GM21723 (cell line): ENCODE results near the gene FREM3.
"Not testable (repeated sequence)": the region's sequence is repeated elsewhere in the genome, so short reads cannot be mapped to it uniquely, and the experiment has no call there.

Experiments used
- ATAC-seq: cut with Tn5 transposase; IDR thresholded peaks from one replicate; pipeline ENCODE4 v1.9.1; 2021; ENCODE audit warnings: mild to moderate bottlenecking, moderate library complexity; ENCODE audit not compliant: unreplicated experiment

FREM3 gene

GRCh38 chr4:143586080-143586479, 114.4 kb downstream of the FREM3 start:
- no peak for ATAC-seq

GRCh38 chr4:143585548-143585947, 114.9 kb downstream of the FREM3 start:
- no peak for ATAC-seq

- no peak for ATAC-seq
These were observed 119.0 kb downstream of the FREM3 start for GRCh38 chr4:143581331-143581946.

GRCh38 chr4:143575331-143575730, 125.1 kb downstream of the FREM3 start:
- no peak for ATAC-seq

- no peak for ATAC-seq
These were observed 136.0 kb downstream of the FREM3 start for GRCh38 chr4:143564472-143564871.

GRCh38 chr4:143559757-143560147, 140.7 kb downstream of the FREM3 start:
- ATAC-seq: peak; percentile 4

- ATAC-seq: peak; percentile 85
These were observed 141.4 kb downstream of the FREM3 start for GRCh38 chr4:143558823-143559756.

GRCh38 chr4:143558286-143558685, 142.2 kb downstream of the FREM3 start:
- ATAC-seq: no peak

GRCh38 chr4:143555676-143556075, 144.8 kb downstream of the FREM3 start:
- no peak for ATAC-seq

- peak; percentile 74 for ATAC-seq
These were observed 145.5 kb downstream of the FREM3 start for GRCh38 chr4:143554728-143555597.

- no peak for ATAC-seq
These were observed 150.5 kb downstream of the FREM3 start for GRCh38 chr4:143549928-143550327.

- ATAC-seq: no peak
These were observed 160.8 kb downstream of the FREM3 start for GRCh38 chr4:143539670-143540023.

GRCh38 chr4:143538979-143539669, 161.4 kb downstream of the FREM3 start:
- peak; percentile 56 for ATAC-seq

GRCh38 chr4:143531788-143532491, 168.5 kb downstream of the FREM3 start:
- peak; percentile 11 for ATAC-seq

- ATAC-seq: peak; percentile 66
These were observed 169.1 kb downstream of the FREM3 start for GRCh38 chr4:143531380-143531779.

GRCh38 chr4:143528046-143528445, 172.4 kb downstream of the FREM3 start:
- ATAC-seq: not testable (repeated sequence)
